Fibroblast of the aortic adventitia (primary cell): ENCODE results near the gene MYF5. TPM values are rescaled to one million over a fixed set of nuclear protein-coding genes. Genes with fewer than 3 reads are reported as not detected.
A peak's percentile ranks its signal among the peaks of the same experiment; 100 is the strongest.

ENCODE experiments used
- DNase-seq: peaks from one replicate; pipeline ENCODE4 v3.0.0-alpha.2; 2010; ENCODE audit warnings: low read depth
- H3K4me3 ChIP-seq: 2 replicates; pipeline ENCODE4 v1.5.1; 2011; ENCODE audit warnings: low read depth, mild to moderate bottlenecking, control low read depth, low read length, moderate library complexity
- CTCF ChIP-seq: IDR thresholded peaks from 2 replicates; pipeline ENCODE4 v1.5.1; 2011; ENCODE audit warnings: mild to moderate bottlenecking, low read length, control low read depth, inconsistent platforms; ENCODE audit not compliant: insufficient read depth
- total RNA-seq: library from RNA; depleted of rRNA; stranded (reverse); fragments of >200 nt; gene quantifications from 2 replicates; pipeline ENCODE4 v1.2.3, GENCODE V29; 2012; ENCODE audit warnings: low replicate concordance

Gene MYF5
- total RNA-seq, 1 donor, result not detected

DNA sequence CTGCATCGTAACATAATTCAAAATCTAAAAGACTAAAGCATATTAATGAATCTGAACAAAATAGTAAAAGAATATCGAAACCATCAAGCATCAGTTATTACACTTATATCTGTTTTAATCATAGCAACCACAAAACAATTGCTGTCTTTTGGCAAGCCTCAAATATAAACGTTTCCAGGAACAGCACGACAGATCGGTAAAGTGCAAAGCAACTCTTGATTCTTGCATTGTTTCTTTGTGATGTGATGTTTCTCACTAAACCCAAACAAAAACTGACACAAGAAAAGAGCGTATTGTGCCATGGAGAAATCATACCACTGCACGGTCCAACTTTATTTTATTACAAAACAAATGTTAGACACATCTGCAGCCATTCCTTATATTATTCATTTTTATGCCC lies 18.5 kb upstream of the MYF5 start:
- DNase-seq, result no peak
- no peak overlapping the region for H3K4me3 ChIP-seq
- TF ChIP-seq CTCF, result no peak

DNA sequence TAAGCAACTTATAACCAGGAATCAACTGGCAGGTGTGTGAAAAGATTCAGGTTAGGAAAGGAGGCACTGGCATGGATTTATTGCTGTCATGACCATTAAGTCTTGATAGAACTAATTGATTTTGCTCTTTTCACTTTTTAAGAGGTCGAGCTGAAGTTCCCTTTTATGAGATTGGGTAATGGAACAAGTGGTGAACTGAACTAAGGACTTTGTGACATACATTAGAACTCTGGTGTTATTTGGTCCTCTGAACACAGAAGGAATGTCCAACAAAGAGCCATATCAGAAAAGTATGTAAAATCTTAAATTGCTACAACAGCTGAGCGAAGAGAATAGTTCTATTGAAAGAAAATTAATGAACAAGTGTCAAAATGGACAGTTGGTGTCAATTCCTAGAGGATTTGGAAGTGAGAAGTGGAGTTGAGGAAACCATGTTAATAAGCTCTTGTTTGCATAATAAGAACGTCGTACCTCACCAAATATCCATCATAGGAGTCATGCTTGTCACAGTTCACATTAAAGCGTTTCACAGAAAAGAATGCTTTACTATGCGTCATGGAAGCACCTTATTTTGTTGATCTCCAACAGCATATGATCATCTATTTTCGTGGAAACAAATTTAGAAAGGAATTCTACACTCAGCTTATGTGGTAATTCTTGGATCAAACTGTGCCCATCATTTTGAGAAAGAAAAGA lies 17.7 kb upstream of the MYF5 start:
- no peak for DNase-seq
- TF ChIP-seq CTCF, result no peak
- no peak overlapping the region for H3K4me3 ChIP-seq

DNA sequence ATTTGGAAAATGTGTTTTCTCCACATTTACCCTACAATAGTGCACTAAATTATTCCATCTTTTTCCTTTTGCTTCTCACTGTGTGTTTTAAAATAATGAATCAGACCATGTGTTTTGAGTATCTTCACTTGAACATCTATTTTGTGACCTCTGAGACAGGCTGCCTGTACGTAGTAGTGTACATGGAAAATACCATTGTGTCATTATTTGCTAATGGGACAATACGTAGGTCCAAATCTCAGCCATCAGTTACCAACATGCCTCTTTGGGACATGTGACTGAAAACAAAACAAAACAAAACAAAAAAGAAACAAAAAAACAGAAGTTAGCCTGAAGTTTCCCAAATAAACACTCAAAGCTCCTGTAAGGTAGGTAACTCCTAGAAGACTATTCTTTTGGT lies 16.4 kb upstream of the MYF5 start:
- H3K4me3 ChIP-seq, result no peak overlapping the region
- no peak for TF ChIP-seq CTCF
- no peak for DNase-seq

- no peak for TF ChIP-seq CTCF
- H3K4me3 ChIP-seq, result no peak overlapping the region
- no peak for DNase-seq
These were observed 15.3 kb upstream of the MYF5 start for GRCh38 chr12:80701388-80701787.

- H3K4me3 ChIP-seq, result no peak overlapping the region
- peak; percentile 28 for DNase-seq
These were observed 13.6 kb upstream of the MYF5 start for GRCh38 chr12:80702889-80703805.

GRCh38 chr12:80704420-80704819 lies 12.3 kb upstream of the MYF5 start:
- no peak for DNase-seq
- no peak for TF ChIP-seq CTCF
- H3K4me3 ChIP-seq, result no peak overlapping the region

More at GRCh38 chr12:80702889-80703805, 13.6 kb upstream of the MYF5 start:
- no peak for TF ChIP-seq CTCF
